ENCODE results near the gene ASIC4.

ASIC4 gene

DNA sequence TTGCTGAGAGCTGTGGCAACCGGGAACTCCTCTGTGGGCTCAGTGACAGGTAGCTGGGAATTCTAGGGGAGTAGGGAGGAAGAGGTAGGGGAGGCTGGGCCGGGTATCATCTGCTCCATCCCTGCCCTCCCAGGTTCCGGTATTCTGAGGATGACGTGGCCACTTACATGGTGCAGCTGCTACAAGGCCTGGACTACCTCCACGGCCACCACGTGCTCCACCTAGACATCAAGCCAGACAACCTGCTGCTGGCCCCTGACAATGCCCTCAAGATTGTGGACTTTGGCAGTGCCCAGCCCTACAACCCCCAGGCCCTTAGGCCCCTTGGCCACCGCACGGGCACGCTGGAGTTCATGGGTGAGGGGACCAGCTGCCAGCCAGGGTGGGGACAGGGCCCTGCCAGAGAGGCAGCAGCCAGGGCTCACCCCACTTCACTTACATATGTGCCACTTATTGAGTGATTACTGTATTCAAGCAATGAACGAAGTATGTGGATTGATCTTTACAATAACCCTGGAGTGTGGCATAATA lies 23.6 kb upstream of the ASIC4 start:
- Histone ChIP-seq H2AFZ (ENCODE audit: low read depth, low read length, severe bottlenecking) (no peak overlapping the region), H3K4me3 (ENCODE audit: insufficient read depth, low read length, poor library complexity, severe bottlenecking) (no peak overlapping the region), H3K36me3 (ENCODE audit: low read length) (no peaks in the 10 kb centered on the region), H3K9me2 (replicated peaks; ENCODE audit: insufficient read depth, low read length) (no peaks in the 10 kb centered on the region), H3F3A (ENCODE audit: insufficient read depth) (no peaks in the 10 kb centered on the region), H3K27ac (ENCODE audit: low read depth, low read length) (no peak overlapping the region), H3K9me3 (ENCODE audit: insufficient read depth, low read length) (no peaks in the 10 kb centered on the region), H3K27me3 (ENCODE audit: low read length) (no peaks in the 10 kb centered on the region), H4K20me1 (ENCODE audit: low read depth, low read length) (no peaks in the 10 kb centered on the region), H3K79me2 (ENCODE audit: insufficient read depth, low read length) (no peaks in the 10 kb centered on the region), H3K9ac (ENCODE audit: low read length) (no peak overlapping the region), H3K4me2 (ENCODE audit: low read depth, low read length, poor library complexity, severe bottlenecking) (no peak overlapping the region)
- no peak for TF ChIP-seq CTCF (IDR thresholded peaks at IDR 0.05; ENCODE audit: insufficient read depth, low read length, poor library complexity, severe bottlenecking)
- no peak for TF ChIP-seq EZH2phosphoT487 (conservative IDR thresholded peaks at IDR 0.05; ENCODE audit: low read length)

- Histone ChIP-seq H3K9ac (ENCODE audit: low read length) (no peak overlapping the region), H2AFZ (ENCODE audit: low read depth, low read length, severe bottlenecking) (no peak overlapping the region), H3K27ac (ENCODE audit: low read depth, low read length) (no peak overlapping the region), H3K4me2 (ENCODE audit: low read depth, low read length, poor library complexity, severe bottlenecking) (no peak overlapping the region), H3K4me3 (ENCODE audit: insufficient read depth, low read length, poor library complexity, severe bottlenecking) (no peak overlapping the region), H3K9me2 (replicated peaks; ENCODE audit: insufficient read depth, low read length) (no peaks in the 10 kb centered on the region), H4K20me1 (ENCODE audit: low read depth, low read length) (no peaks in the 10 kb centered on the region), H3K79me2 (ENCODE audit: insufficient read depth, low read length) (no peaks in the 10 kb centered on the region), H3K27me3 (ENCODE audit: low read length) (no peaks in the 10 kb centered on the region), H3K36me3 (ENCODE audit: low read length) (no peaks in the 10 kb centered on the region), H3K9me3 (ENCODE audit: insufficient read depth, low read length) (no peaks in the 10 kb centered on the region), H3F3A (ENCODE audit: insufficient read depth) (no peaks in the 10 kb centered on the region)
- TF ChIP-seq EZH2phosphoT487 (conservative IDR thresholded peaks at IDR 0.05; ENCODE audit: low read length) (no peak), CTCF (IDR thresholded peaks at IDR 0.05; ENCODE audit: insufficient read depth, low read length, poor library complexity, severe bottlenecking) (no peak)
These were observed 22.9 kb upstream of the ASIC4 start for GRCh38 chr2:219491278-219491963.

- no peak for TF ChIP-seq CTCF (IDR thresholded peaks at IDR 0.05; ENCODE audit: insufficient read depth, low read length, poor library complexity, severe bottlenecking)
- TF ChIP-seq EZH2phosphoT487 (conservative IDR thresholded peaks at IDR 0.05; ENCODE audit: low read length) = no peak
- no peaks in the 10 kb centered on the region for H3K9me2 ChIP-seq (replicated peaks; ENCODE audit: insufficient read depth, low read length)
These were observed 21.7 kb upstream of the ASIC4 start for GRCh38 chr2:219492575-219492974.

More at GRCh38 chr2:219492575-219492974, 21.7 kb upstream of the ASIC4 start:
- H3K9ac ChIP-seq (ENCODE audit: low read length) = no peak overlapping the region
- H3K4me2 ChIP-seq (ENCODE audit: low read depth, low read length, poor library complexity, severe bottlenecking) = no peak overlapping the region
- no peak overlapping the region for H3K4me3 ChIP-seq (ENCODE audit: insufficient read depth, low read length, poor library complexity, severe bottlenecking)
- no peaks in the 10 kb centered on the region for H3K36me3 ChIP-seq (ENCODE audit: low read length)
- H3F3A ChIP-seq (ENCODE audit: insufficient read depth) = no peaks in the 10 kb centered on the region
- no peak overlapping the region for H2AFZ ChIP-seq (ENCODE audit: low read depth, low read length, severe bottlenecking)
- H4K20me1 ChIP-seq (ENCODE audit: low read depth, low read length) = no peaks in the 10 kb centered on the region
- H3K27me3 ChIP-seq (ENCODE audit: low read length) = no peaks in the 10 kb centered on the region
- no peak overlapping the region for H3K27ac ChIP-seq (ENCODE audit: low read depth, low read length)
- no peaks in the 10 kb centered on the region for H3K9me3 ChIP-seq (ENCODE audit: insufficient read depth, low read length)
- no peaks in the 10 kb centered on the region for H3K79me2 ChIP-seq (ENCODE audit: insufficient read depth, low read length)
